Osteoblast (primary cell): ENCODE results near the gene ANKRD40CL. TPM values are rescaled to one million over a fixed set of nuclear protein-coding genes. Genes with fewer than 3 reads are reported as not detected.
A peak's percentile ranks its signal among the peaks of the same experiment; 100 is the strongest.

Experiments used
- DNase-seq: peaks from one replicate; pipeline ENCODE4 v3.0.0; 2011; ENCODE audit warnings: low spot score, mixed read lengths; ENCODE audit not compliant: insufficient read length; ENCODE audit errors: missing footprints
- H2AFZ ChIP-seq: 2 replicates; pipeline ENCODE4 v1.6.0; 2011; ENCODE audit warnings: mild to moderate bottlenecking, low read length
- H3K27ac ChIP-seq: 2 replicates; pipeline ENCODE4 v1.5.1; 2011; ENCODE audit warnings: mild to moderate bottlenecking, low read depth, low read length, moderate library complexity
- H3K27me3 ChIP-seq: 2 replicates; pipeline ENCODE4 v1.6.0; 2012; ENCODE audit warnings: mild to moderate bottlenecking, control low read depth, inconsistent platforms, low read length, moderate library complexity; ENCODE audit not compliant: insufficient read depth
- H3K36me3 ChIP-seq: 2 replicates; pipeline ENCODE4 v1.5.1; 2011; ENCODE audit warnings: mild to moderate bottlenecking, low read length, control low read depth, moderate library complexity; ENCODE audit not compliant: insufficient read depth
- H3K4me1 ChIP-seq: 2 replicates; pipeline ENCODE4 v1.5.1; 2011; ENCODE audit warnings: mild to moderate bottlenecking, low read length, control low read depth, moderate library complexity; ENCODE audit not compliant: insufficient read depth
- H3K4me2 ChIP-seq: 2 replicates; pipeline ENCODE4 v1.6.0; 2011; ENCODE audit warnings: mild to moderate bottlenecking, low read length; ENCODE audit not compliant: insufficient read depth
- H3K4me3 ChIP-seq: fragments of 200-600 bp; sonication (generic); 3 replicates; pipeline ENCODE4 v1.5.1; 2012; ENCODE audit warnings: mild to moderate bottlenecking, low read length, inconsistent platforms; ENCODE audit not compliant: insufficient read depth
- H3K79me2 ChIP-seq: 2 replicates; pipeline ENCODE4 v1.6.0; 2012; ENCODE audit warnings: mild to moderate bottlenecking, low read length, control low read depth, inconsistent platforms; ENCODE audit not compliant: insufficient read depth
- H3K9me3 ChIP-seq: 2 replicates; pipeline ENCODE4 v1.5.1; 2011; ENCODE audit warnings: low read depth, low read length, control low read depth
- H4K20me1 ChIP-seq: 2 replicates; pipeline ENCODE4 v1.6.0; 2012; ENCODE audit warnings: mild to moderate bottlenecking, low read length, control low read depth; ENCODE audit not compliant: insufficient read depth
- CTCF ChIP-seq: IDR thresholded peaks from 2 replicates; pipeline ENCODE4 v1.5.1; 2011; ENCODE audit warnings: mild to moderate bottlenecking, low read depth, low read length, moderate library complexity; ENCODE audit errors: extremely low read depth
- total RNA-seq: library from RNA; depleted of rRNA; stranded (reverse); fragments of >200 nt; gene quantifications from 2 replicates; pipeline ENCODE4 v1.2.3, GENCODE V29; 2012

Gene ANKRD40CL
- total RNA-seq, 1 donor = 0.36 TPM

- no peaks in the 10 kb centered on the region for H3K36me3 ChIP-seq
- no peaks in the 10 kb centered on the region for H3K79me2 ChIP-seq
- no peak for TF ChIP-seq CTCF
- H4K20me1 ChIP-seq = no peaks in the 10 kb centered on the region
- no peak overlapping the region for H3K4me2 ChIP-seq
- H3K27ac ChIP-seq = no peak overlapping the region
- H3K4me1 ChIP-seq = no peaks in the 10 kb centered on the region
- H3K9me3 ChIP-seq = no peaks in the 10 kb centered on the region
- H2AFZ ChIP-seq = no peak overlapping the region
- no peaks in the 10 kb centered on the region for H3K27me3 ChIP-seq
- DNase-seq = no peak
- no peak overlapping the region for H3K4me3 ChIP-seq
Measured at GRCh38 chr17:50792132-50792531, 24.8 kb upstream of the ANKRD40CL start.

GRCh38 chr17:50790618-50791017 lies 23.3 kb upstream of the ANKRD40CL start:
- Histone ChIP-seq H3K79me2 (no peaks in the 10 kb centered on the region), H2AFZ (no peak overlapping the region), H3K36me3 (no peaks in the 10 kb centered on the region), H3K4me2 (no peak overlapping the region), H3K27ac (no peak overlapping the region), H4K20me1 (no peaks in the 10 kb centered on the region), H3K4me1 (peaks cover 3% of the 10 kb centered on the region), H3K4me3 (no peak overlapping the region), H3K27me3 (no peaks in the 10 kb centered on the region), H3K9me3 (no peaks in the 10 kb centered on the region)
- TF ChIP-seq CTCF = no peak
- DNase-seq = no peak

GRCh38 chr17:50787106-50787505 lies 19.8 kb upstream of the ANKRD40CL start:
- no peaks in the 10 kb centered on the region for H4K20me1 ChIP-seq
- no peak overlapping the region for H3K27ac ChIP-seq
- no peaks in the 10 kb centered on the region for H3K27me3 ChIP-seq
- peak overlapping the region; percentile 66 for H2AFZ ChIP-seq
- H3K4me1 ChIP-seq = peaks cover 3% of the 10 kb centered on the region
- H3K79me2 ChIP-seq = no peaks in the 10 kb centered on the region
- H3K4me2 ChIP-seq = no peak overlapping the region
- H3K4me3 ChIP-seq = no peak overlapping the region
- no peaks in the 10 kb centered on the region for H3K9me3 ChIP-seq
- DNase-seq = no peak
- TF ChIP-seq CTCF = no peak
- H3K36me3 ChIP-seq = no peaks in the 10 kb centered on the region

GRCh38 chr17:50785946-50786570 lies 18.7 kb upstream of the ANKRD40CL start:
- H4K20me1 ChIP-seq = no peaks in the 10 kb centered on the region
- no peak overlapping the region for H3K27ac ChIP-seq
- no peaks in the 10 kb centered on the region for H3K9me3 ChIP-seq
- no peak overlapping the region for H3K4me2 ChIP-seq
- H2AFZ ChIP-seq = peak overlapping the region; percentile 56
- no peaks in the 10 kb centered on the region for H3K27me3 ChIP-seq
- H3K4me3 ChIP-seq = no peak overlapping the region
- H3K36me3 ChIP-seq = no peaks in the 10 kb centered on the region
- no peak for DNase-seq
- H3K4me1 ChIP-seq = peaks cover 3% of the 10 kb centered on the region
- no peak for TF ChIP-seq CTCF
- no peaks in the 10 kb centered on the region for H3K79me2 ChIP-seq
